ENCODE data around the gene RNF135. TPM values are rescaled to one million over a fixed set of nuclear protein-coding genes. Genes with fewer than 3 reads are reported as not detected.
"Not testable (repeated sequence)": the region's sequence is repeated elsewhere in the genome, so short reads cannot be mapped to it uniquely, and the experiment has no call there.

Gene RNF135
- total and polyA plus RNA-seq, 2 of the 4 experiments (the other 2 are of a cell fraction): 5.9 to 9.0 TPM

DNA sequence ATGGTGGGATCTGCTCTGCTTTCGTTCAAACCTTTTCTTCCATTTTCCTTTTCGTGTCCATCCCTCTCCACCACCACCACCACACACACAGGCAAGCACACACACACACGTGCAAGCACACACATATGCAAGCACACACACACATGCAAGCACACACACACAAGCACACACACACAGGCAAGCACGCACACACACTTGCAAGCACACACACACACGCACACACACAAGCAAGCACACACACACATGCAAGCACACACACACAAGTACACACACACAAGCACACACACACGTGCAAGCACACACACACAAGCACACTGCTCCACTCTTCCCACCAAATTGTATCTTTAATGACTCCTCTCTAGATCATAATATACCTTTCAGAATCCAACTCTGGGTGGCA is 71.5 kb downstream of the RNF135 start:
- H3K18ac ChIP-seq (ENCODE audit: low read depth, low read length); H2BK20ac ChIP-seq (ENCODE audit: low read depth, low read length); POLR2A ChIA-PET (ENCODE audit: unreplicated experiment); H3K4me2 ChIP-seq (ENCODE audit: low read depth, low read length); ATAC-seq (ENCODE audit: low read depth); H3K23ac ChIP-seq (ENCODE audit: low read depth, low read length); H2BK120ac ChIP-seq (ENCODE audit: low read depth, low read length); DNase-seq; H3K4ac ChIP-seq (ENCODE audit: low read depth, low read length); H4K91ac ChIP-seq (ENCODE audit: insufficient read depth, low read depth, low read length); intact Hi-C loops (cut with micrococcal nuclease); H2AK5ac ChIP-seq (ENCODE audit: low read depth, low read length); dilution Hi-C loops (cut with HindIII; ENCODE audit: low sequenced_read_pairs, unreplicated experiment); H3K4me3 ChIP-seq (ENCODE audit: insufficient read depth, low read depth, low read length); H3K9me1 ChIP-seq (ENCODE audit: insufficient read depth, low read length); H4K8ac ChIP-seq (ENCODE audit: low read depth in 2 of 2, low read length in 2 of 2); H2AFZ ChIP-seq (replicated peaks; ENCODE audit: low read length, poor library complexity); H2AK9ac ChIP-seq (replicated peaks; ENCODE audit: low read depth, low read length, poor library complexity); H3K79me1 ChIP-seq (ENCODE audit: low read depth in 1 of 2, low read length in 2 of 2); H3K27ac ChIP-seq (ENCODE audit: insufficient read depth, low read length); H3K9me3 ChIP-seq (ENCODE audit: control insufficient read depth, insufficient read depth, low read length); H2BK15ac ChIP-seq (ENCODE audit: low read depth, low read length); in situ Hi-C loops (cut with MboI; ENCODE audit: low sequenced_read_pairs); CTCF ChIA-PET; H3K36me3 ChIP-seq (ENCODE audit: control insufficient read depth, insufficient read depth, low read length); H3K4me1 ChIP-seq (ENCODE audit: control insufficient read depth, insufficient read depth, low read length); H3K14ac ChIP-seq (replicated peaks; ENCODE audit: low read depth, low read length); H3K27me3 ChIP-seq (ENCODE audit: control insufficient read depth, insufficient read depth, low read length); H4K5ac ChIP-seq (ENCODE audit: low read depth, low read length); H3K9ac ChIP-seq (ENCODE audit: low read depth, low read length); BruUV-seq (replicated peaks); H4K20me1 ChIP-seq (ENCODE audit: insufficient read depth, low read length); H3K56ac ChIP-seq (ENCODE audit: extremely low read depth, insufficient read depth, low read length): not testable (repeated sequence)
- H2BK5ac ChIP-seq (ENCODE audit: low read depth, low read length, poor library complexity, severe bottlenecking): peak overlapping the region; percentile 50
- WGBS, 2 experiments (ENCODE audit: extremely low coverage in 2 of 2, insufficient read length in 1 of 2): 60% methylated on average over 1 of the region's 6 CpGs; no CpG with 5 or more reads in 1 of the 2 experiments

DNA sequence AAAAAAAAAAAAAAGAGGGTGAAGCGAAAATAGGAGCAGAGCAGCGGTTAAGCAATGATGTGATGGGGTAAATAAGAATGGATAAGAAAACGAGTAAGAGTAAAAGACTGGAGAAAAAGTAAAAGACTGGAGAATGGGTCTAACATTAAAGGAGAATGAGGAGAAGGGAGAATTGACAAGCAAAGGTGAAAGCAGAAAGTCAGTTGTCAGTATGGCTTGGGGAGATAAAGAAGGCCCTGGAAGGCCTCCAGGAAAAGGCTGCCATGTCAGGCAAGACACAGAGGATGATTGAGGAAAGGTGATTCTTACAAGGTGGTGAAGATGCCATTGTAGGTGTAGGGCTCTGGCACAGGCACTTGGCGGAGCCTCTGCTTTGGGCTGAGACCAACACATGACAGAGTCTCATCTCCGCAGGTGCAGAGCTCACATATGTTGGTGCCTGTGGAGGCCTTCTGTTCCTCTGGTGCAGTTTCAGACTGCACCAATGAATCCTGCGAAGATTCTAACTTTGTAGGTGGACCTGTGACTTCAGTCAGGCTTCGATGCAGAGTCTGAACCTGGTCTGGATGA is 76.1 kb downstream of the RNF135 start:
- H3K4ac ChIP-seq (ENCODE audit: low read depth, low read length); ATAC-seq (ENCODE audit: low read depth); H2AK9ac ChIP-seq (replicated peaks; ENCODE audit: low read depth, low read length, poor library complexity); H2AK5ac ChIP-seq (ENCODE audit: low read depth, low read length); H3K18ac ChIP-seq (ENCODE audit: low read depth, low read length); intact Hi-C loops (cut with micrococcal nuclease); POLR2A ChIA-PET (ENCODE audit: unreplicated experiment); H3K27me3 ChIP-seq (ENCODE audit: control insufficient read depth, insufficient read depth, low read length); H4K5ac ChIP-seq (ENCODE audit: low read depth, low read length); H3K14ac ChIP-seq (replicated peaks; ENCODE audit: low read depth, low read length); H4K91ac ChIP-seq (ENCODE audit: insufficient read depth, low read depth, low read length); H2BK20ac ChIP-seq (ENCODE audit: low read depth, low read length); H3K4me2 ChIP-seq (ENCODE audit: low read depth, low read length); H3K9me1 ChIP-seq (ENCODE audit: insufficient read depth, low read length); BruUV-seq (replicated peaks); H3K4me1 ChIP-seq (ENCODE audit: control insufficient read depth, insufficient read depth, low read length); H2AFZ ChIP-seq (replicated peaks; ENCODE audit: low read length, poor library complexity); H4K20me1 ChIP-seq (ENCODE audit: insufficient read depth, low read length); H3K23ac ChIP-seq (ENCODE audit: low read depth, low read length); H3K27ac ChIP-seq (ENCODE audit: insufficient read depth, low read length); H2BK15ac ChIP-seq (ENCODE audit: low read depth, low read length); in situ Hi-C loops (cut with MboI; ENCODE audit: low sequenced_read_pairs); H3K79me1 ChIP-seq (ENCODE audit: low read depth in 1 of 2, low read length in 2 of 2); H3K56ac ChIP-seq (ENCODE audit: extremely low read depth, insufficient read depth, low read length); H3K9me3 ChIP-seq (ENCODE audit: control insufficient read depth, insufficient read depth, low read length); DNase-seq; H3K4me3 ChIP-seq (ENCODE audit: insufficient read depth, low read depth, low read length); H2BK5ac ChIP-seq (ENCODE audit: low read depth, low read length, poor library complexity, severe bottlenecking); H3K36me3 ChIP-seq (ENCODE audit: control insufficient read depth, insufficient read depth, low read length); H4K8ac ChIP-seq (ENCODE audit: low read depth in 2 of 2, low read length in 2 of 2); H2BK120ac ChIP-seq (ENCODE audit: low read depth, low read length); dilution Hi-C loops (cut with HindIII; ENCODE audit: low sequenced_read_pairs, unreplicated experiment); H3K9ac ChIP-seq (ENCODE audit: low read depth, low read length): not testable (repeated sequence)
- WGBS, 2 experiments (ENCODE audit: extremely low coverage in 2 of 2, insufficient read length in 1 of 2): 100% methylated on average over 1 of the region's 7 CpGs; no CpG with 5 or more reads in 1 of the 2 experiments
- CTCF ChIA-PET: interaction anchor here (1.2 kb wide), 1 partner anchor 15 kb away, joined by 3 read pairs; no protein-coding TSS in a partner anchor

Measured in IMR-90 (cell line).